ENCODE measurements around the gene PNPLA7. TPM values are rescaled to one million over a fixed set of nuclear protein-coding genes. Genes with fewer than 3 reads are reported as not detected.
"Not testable (repeated sequence)": the region's sequence is repeated elsewhere in the genome, so short reads cannot be mapped to it uniquely, and the experiment has no call there.

PNPLA7 gene
- total and polyA plus RNA-seq, 7 donors, result 1.2 to 22.3 (median 7.7) TPM

GRCh38 chr9:137470785-137471184 lies 79.4 kb downstream of the PNPLA7 start:
- Histone ChIP-seq H3K27ac (no peak overlapping the region), H3K27me3 (ENCODE audit: insufficient read depth in 3 of 3, low read length in 2 of 3) (no peaks in the 10 kb centered on the region), H3K9me3 (peaks cover 9% of the 10 kb centered on the region), H3K4me1 (no peaks in the 10 kb centered on the region), H3K4me3 (no peak overlapping the region), H3K36me3 (ENCODE audit: insufficient read depth in 1 of 2, low read depth in 1 of 2) (peaks cover 0 to 9% of the 10 kb centered on the region in 2 donors)
- no peak for TF ChIP-seq CTCF (IDR thresholded peaks at IDR 0.05)
- WGBS, 3 donors, result 72 to 84% (median 76%) methylated on average over 7 of the region's 7 CpGs
- intact Hi-C loops (cut with DNase I), result no loop called here
- no peak for DNase-seq
- ATAC-seq, result no peak

- H3K9me3 ChIP-seq, result no peaks in the 10 kb centered on the region
- DNase-seq (peak in 1 of 2 donors; percentile 28), ATAC-seq (no peak)
- H3K4me3 ChIP-seq, result no peak overlapping the region
- no peaks in the 10 kb centered on the region for H3K4me1 ChIP-seq
- peaks cover 0 to 17% of the 10 kb centered on the region in 2 donors for H3K36me3 ChIP-seq (ENCODE audit: insufficient read depth in 1 of 2, low read depth in 1 of 2)
- TF ChIP-seq CTCF (IDR thresholded peaks at IDR 0.05), result no peak
- intact Hi-C loops (cut with DNase I), result no loop called here
- H3K27me3 ChIP-seq (ENCODE audit: insufficient read depth in 3 of 3, low read length in 2 of 3), result no peaks in the 10 kb centered on the region
- 97% methylated on average over 7 of the region's 7 CpGs for WGBS, 3 donors
- no peak overlapping the region for H3K27ac ChIP-seq
Observed at GRCh38 chr9:137467896-137468295, 82.3 kb downstream of the PNPLA7 start.

- ATAC-seq, result no peak
- peaks cover 0 to 17% of the 10 kb centered on the region in 2 donors for H3K36me3 ChIP-seq (ENCODE audit: insufficient read depth in 1 of 2, low read depth in 1 of 2)
- no peaks in the 10 kb centered on the region for H3K9me3 ChIP-seq
- H3K4me1 ChIP-seq, result no peaks in the 10 kb centered on the region
- peak in 1 of 2 donors; percentile 35 for DNase-seq
- 93 to 96% (median 95%) methylated on average over 16 of the region's 16 CpGs for WGBS, 3 donors
- H3K4me3 ChIP-seq, result no peak overlapping the region
- no peak overlapping the region for H3K27ac ChIP-seq
- no peaks in the 10 kb centered on the region for H3K27me3 ChIP-seq (ENCODE audit: insufficient read depth in 3 of 3, low read length in 2 of 3)
- intact Hi-C loops (cut with DNase I), result no loop called here
- no peak for TF ChIP-seq CTCF (IDR thresholded peaks at IDR 0.05)
Observed at GRCh38 chr9:137467161-137467581, 83.0 kb downstream of the PNPLA7 start.

GRCh38 chr9:137466389-137467085 lies 83.7 kb downstream of the PNPLA7 start:
- intact Hi-C loops (cut with DNase I); H3K4me3 ChIP-seq; H3K27ac ChIP-seq; H3K4me1 ChIP-seq; H3K9me3 ChIP-seq; ATAC-seq; H3K27me3 ChIP-seq (ENCODE audit: insufficient read depth in 3 of 3, low read length in 2 of 3): not testable (repeated sequence)
- H3K36me3 ChIP-seq (ENCODE audit: insufficient read depth in 1 of 2, low read depth in 1 of 2), result peaks cover 0 to 17% of the 10 kb centered on the region in 2 donors
- peak in 1 of 2 donors; percentile 28 for DNase-seq
- 89 to 93% (median 91%) methylated on average over 35 of the region's 35 CpGs for WGBS, 3 donors

- ATAC-seq (no peak), DNase-seq (peak in 1 of 2 donors; percentile 21)
- Histone ChIP-seq H3K4me3 (no peak overlapping the region), H3K36me3 (ENCODE audit: insufficient read depth in 1 of 2, low read depth in 1 of 2) (peaks cover 0 to 24% of the 10 kb centered on the region in 2 donors), H3K27me3 (ENCODE audit: insufficient read depth in 3 of 3, low read length in 2 of 3) (no peaks in the 10 kb centered on the region), H3K9me3 (no peaks in the 10 kb centered on the region), H3K4me1 (no peaks in the 10 kb centered on the region), H3K27ac (no peak overlapping the region)
- TF ChIP-seq CTCF (IDR thresholded peaks at IDR 0.05), result no peak
- 86 to 90% (median 89%) methylated on average over 23 of the region's 23 CpGs for WGBS, 3 donors
- intact Hi-C loops (cut with DNase I), result no loop called here
Observed at GRCh38 chr9:137465720-137466388, 84.3 kb downstream of the PNPLA7 start.

Measured in psoas muscle (tissue), 8 donors.